GM18867 (cell line): Measurements from ENCODE around the gene SYCP2.
"Not testable (repeated sequence)": the region's sequence is repeated elsewhere in the genome, so short reads cannot be mapped to it uniquely, and the experiment has no call there.

Experiments used
- ATAC-seq: cut with Tn5 transposase; IDR thresholded peaks from one replicate; pipeline ENCODE4 v1.9.1; 2021; ENCODE audit warnings: mild to moderate bottlenecking, moderate library complexity; ENCODE audit not compliant: unreplicated experiment

The SYCP2 gene

GRCh38 chr20:59933296-59933848, at the start of gene SYCP2:
Gene SYCP2, minus strand, starts transcription at chr20:59933637. Its CDS starts 11,224 bp downstream, at chr20:59922413.
- no peak for ATAC-seq

- no peak for ATAC-seq
These were observed 49.6 kb upstream of the SYCP2 start for GRCh38 chr20:59983076-59983475.

GRCh38 chr20:59977086-59977485, 43.6 kb upstream of the SYCP2 start:
- no peak for ATAC-seq

GRCh38 chr20:59976156-59976782, 42.8 kb upstream of the SYCP2 start:
- no peak for ATAC-seq

GRCh38 chr20:59972037-59972801, 38.8 kb upstream of the SYCP2 start:
- ATAC-seq = no peak

- ATAC-seq = no peak
These were observed 38.0 kb upstream of the SYCP2 start for GRCh38 chr20:59971428-59971827.

GRCh38 chr20:59966428-59966827, 33.0 kb upstream of the SYCP2 start:
- no peak for ATAC-seq

- ATAC-seq = no peak
These were observed 28.7 kb upstream of the SYCP2 start for GRCh38 chr20:59962155-59962554.

- no peak for ATAC-seq
These were observed 28.0 kb upstream of the SYCP2 start for GRCh38 chr20:59961423-59961822.

GRCh38 chr20:59958626-59959025, 25.2 kb upstream of the SYCP2 start:
- no peak for ATAC-seq

GRCh38 chr20:59958123-59958522, 24.7 kb upstream of the SYCP2 start, which contains the start of gene CDH26:
Gene CDH26, plus strand, starts transcription at chr20:59958423. Its CDS starts 304 bp downstream, at chr20:59958727.
- no peak for ATAC-seq

GRCh38 chr20:59957568-59957967, 24.1 kb upstream of the SYCP2 start:
- ATAC-seq = not testable (repeated sequence)

- ATAC-seq = no peak
These were observed 21.8 kb upstream of the SYCP2 start for GRCh38 chr20:59955131-59955796.

- ATAC-seq = no peak
These were observed 21.3 kb upstream of the SYCP2 start for GRCh38 chr20:59954718-59955117.

- ATAC-seq = no peak
These were observed 16.5 kb upstream of the SYCP2 start for GRCh38 chr20:59949911-59950310.

- ATAC-seq = no peak
These were observed 15.6 kb upstream of the SYCP2 start for GRCh38 chr20:59948828-59949720.

- ATAC-seq = no peak
These were observed 14.8 kb upstream of the SYCP2 start for GRCh38 chr20:59948212-59948611.

- ATAC-seq = no peak
These were observed 13.9 kb upstream of the SYCP2 start for GRCh38 chr20:59947376-59947775.

- no peak for ATAC-seq
These were observed 12.3 kb upstream of the SYCP2 start for GRCh38 chr20:59945731-59946130.

- no peak for ATAC-seq
These were observed 11.7 kb upstream of the SYCP2 start for GRCh38 chr20:59945175-59945574.

GRCh38 chr20:59944726-59945125, 11.3 kb upstream of the SYCP2 start:
- ATAC-seq = no peak
